Mucosa of descending colon (tissue), 3 donors: ENCODE data around the gene FNDC10. TPM values are rescaled to one million over a fixed set of nuclear protein-coding genes. Genes with fewer than 3 reads are reported as not detected.
A peak's percentile ranks its signal among the peaks of the same experiment; 100 is the strongest.
"Not testable (repeated sequence)": the region's sequence is repeated elsewhere in the genome, so short reads cannot be mapped to it uniquely, and the experiment has no call there.

ENCODE experiments used
- ATAC-seq: fragments of 200-7000 bp; cut with Tn5 transposase; one replicate; pipeline ENCODE4 v1.9.1; 2020; ENCODE audit warnings: mild to moderate bottlenecking, moderate library complexity
- DNase-seq, 3 donors: peaks; one replicate each; pipeline ENCODE4 v3.0.0-alpha.2; 2020
- H3K36me3 ChIP-seq: fragments of 200-600 bp; one replicate; pipeline ENCODE4 v1.8.0; 2021; ENCODE audit warnings: low read depth, mild to moderate bottlenecking
- H3K4me1 ChIP-seq: fragments of 200-600 bp; one replicate; pipeline ENCODE4 v1.8.0; 2021; ENCODE audit warnings: low read depth, mild to moderate bottlenecking
- H3K4me3 ChIP-seq: fragments of 200-600 bp; one replicate; pipeline ENCODE4 v1.8.0; 2021; ENCODE audit warnings: mild to moderate bottlenecking
- H3K9me3 ChIP-seq: fragments of 200-600 bp; one replicate; pipeline ENCODE4 v1.8.0; 2021; ENCODE audit warnings: mild to moderate bottlenecking
- intact Hi-C, 2 donors: fragments of 100-400 bp; cut with DNase I in 1 of 2; cut with micrococcal nuclease in 1 of 2; formaldehyde crosslinking; loops; one replicate each; pipeline versions ENCODE4 v1.11.0 to v1.11.1; 2022; cut with DNase I, micrococcal nuclease
- total RNA-seq, 3 donors: library from RNA; stranded (reverse); fragmentation: NEBNext Ultra II Directional in 2 of 3; extraction: Animal tissue kit (Norgen Biotek cat#: 25700) in 2 of 3; gene quantifications; one replicate each; pipeline versions ENCODE4 v1.2.1 to v1.2.4, GENCODE V29; 2021 to 2023
- TF ChIP-seq, protein P1 (sequence below): fragments of 200-600 bp; IDR thresholded peaks from one replicate; pipeline ENCODE4 v1.8.0; 2022; ENCODE audit warnings: antibody characterized with exemption, mild to moderate bottlenecking
- donor health status: DM: no; HTN: no; CAD: no; lungs with moderate emphysema.
- donor health status: DM: no; HTN: no; CAD: no.
- donor health status: DM: no; HTN: yes; CAD: no.

Gene FNDC10
- total RNA-seq, 3 donors from 2014 or later = 1.2 to 3.2 (median 3.1) TPM

DNA sequence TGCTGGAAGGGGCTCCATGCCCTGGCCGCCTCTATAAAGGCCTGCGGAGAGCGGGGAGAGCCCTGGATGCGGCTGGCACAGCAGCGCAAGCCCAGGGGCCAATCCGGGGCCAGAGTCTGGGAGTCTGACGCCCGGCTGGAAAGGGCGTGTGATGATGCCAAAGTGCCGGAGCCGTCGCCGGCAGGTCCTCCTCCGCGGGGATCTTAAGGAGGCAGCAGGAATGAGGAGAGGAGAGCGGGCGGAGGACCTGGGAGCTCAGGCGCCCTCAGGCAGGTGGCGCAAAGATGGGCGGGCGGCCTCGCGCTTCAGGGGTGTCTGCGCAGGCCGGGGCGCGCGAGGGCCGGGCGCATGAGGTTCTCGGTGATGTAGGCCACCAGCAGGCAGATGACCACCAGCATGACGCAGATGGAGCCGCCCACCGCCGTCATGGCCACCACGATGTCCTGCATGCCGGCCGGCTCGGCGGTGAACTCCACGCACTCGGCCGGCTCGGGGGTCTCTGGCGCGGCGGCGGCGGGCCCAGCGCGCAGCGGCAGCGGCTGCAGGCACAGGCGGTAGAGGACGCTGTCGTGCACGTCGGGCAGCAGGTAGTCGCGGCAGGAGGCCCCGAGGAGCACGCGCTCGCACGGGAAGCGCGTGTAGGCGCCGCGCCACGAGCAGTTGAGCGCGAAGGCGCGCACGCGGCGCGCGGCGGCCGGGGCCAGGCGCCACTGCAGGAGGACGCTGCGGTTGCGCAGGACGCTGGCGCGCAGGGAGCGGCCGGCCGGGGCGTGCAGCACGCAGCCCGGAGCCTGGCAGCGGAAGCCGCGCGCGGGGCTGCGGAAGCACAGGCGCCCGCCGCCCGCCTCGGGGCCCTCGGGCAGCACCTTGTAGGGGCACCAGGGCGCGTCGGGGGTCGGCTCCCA, 653 bp downstream of the FNDC10 start:
- ATAC-seq (peak; percentile 73), DNase-seq (peak in 1 of 3 donors; percentile 58)
- H3K36me3 ChIP-seq = no peaks in the 10 kb centered on the region
- intact Hi-C loops = no loop called here
- TF ChIP-seq, protein P1, sequence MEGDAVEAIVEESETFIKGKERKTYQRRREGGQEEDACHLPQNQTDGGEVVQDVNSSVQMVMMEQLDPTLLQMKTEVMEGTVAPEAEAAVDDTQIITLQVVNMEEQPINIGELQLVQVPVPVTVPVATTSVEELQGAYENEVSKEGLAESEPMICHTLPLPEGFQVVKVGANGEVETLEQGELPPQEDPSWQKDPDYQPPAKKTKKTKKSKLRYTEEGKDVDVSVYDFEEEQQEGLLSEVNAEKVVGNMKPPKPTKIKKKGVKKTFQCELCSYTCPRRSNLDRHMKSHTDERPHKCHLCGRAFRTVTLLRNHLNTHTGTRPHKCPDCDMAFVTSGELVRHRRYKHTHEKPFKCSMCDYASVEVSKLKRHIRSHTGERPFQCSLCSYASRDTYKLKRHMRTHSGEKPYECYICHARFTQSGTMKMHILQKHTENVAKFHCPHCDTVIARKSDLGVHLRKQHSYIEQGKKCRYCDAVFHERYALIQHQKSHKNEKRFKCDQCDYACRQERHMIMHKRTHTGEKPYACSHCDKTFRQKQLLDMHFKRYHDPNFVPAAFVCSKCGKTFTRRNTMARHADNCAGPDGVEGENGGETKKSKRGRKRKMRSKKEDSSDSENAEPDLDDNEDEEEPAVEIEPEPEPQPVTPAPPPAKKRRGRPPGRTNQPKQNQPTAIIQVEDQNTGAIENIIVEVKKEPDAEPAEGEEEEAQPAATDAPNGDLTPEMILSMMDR = no peak
- H3K9me3 ChIP-seq = no peaks in the 10 kb centered on the region
- no peak overlapping the region for H3K4me3 ChIP-seq
- H3K4me1 ChIP-seq = peaks cover 12% of the 10 kb centered on the region

DNA sequence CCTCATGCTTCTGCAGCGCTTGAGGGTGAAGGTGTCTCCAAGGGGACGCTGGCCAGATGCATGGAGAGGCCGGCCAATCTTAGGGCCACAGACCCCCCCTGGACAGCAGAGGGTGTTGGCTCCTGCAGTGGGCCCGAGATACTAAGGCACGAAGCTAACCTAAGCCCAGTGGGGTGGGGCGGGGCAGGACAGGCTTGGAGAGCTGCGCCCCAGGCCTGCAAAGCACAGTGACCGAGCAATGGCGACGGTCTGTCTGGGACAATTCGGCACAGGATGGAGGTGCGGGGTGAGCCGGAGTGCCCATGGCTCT, 1.3 kb downstream of the FNDC10 start:
- intact Hi-C loops = no loop called here
- Histone ChIP-seq H3K36me3 (no peaks in the 10 kb centered on the region), H3K9me3 (no peaks in the 10 kb centered on the region), H3K4me1 (peaks cover 12% of the 10 kb centered on the region), H3K4me3 (no peak overlapping the region)
- TF ChIP-seq, protein P1 = no peak
- DNase-seq (peak in 1 of 3 donors; percentile 52), ATAC-seq (no peak)

DNA sequence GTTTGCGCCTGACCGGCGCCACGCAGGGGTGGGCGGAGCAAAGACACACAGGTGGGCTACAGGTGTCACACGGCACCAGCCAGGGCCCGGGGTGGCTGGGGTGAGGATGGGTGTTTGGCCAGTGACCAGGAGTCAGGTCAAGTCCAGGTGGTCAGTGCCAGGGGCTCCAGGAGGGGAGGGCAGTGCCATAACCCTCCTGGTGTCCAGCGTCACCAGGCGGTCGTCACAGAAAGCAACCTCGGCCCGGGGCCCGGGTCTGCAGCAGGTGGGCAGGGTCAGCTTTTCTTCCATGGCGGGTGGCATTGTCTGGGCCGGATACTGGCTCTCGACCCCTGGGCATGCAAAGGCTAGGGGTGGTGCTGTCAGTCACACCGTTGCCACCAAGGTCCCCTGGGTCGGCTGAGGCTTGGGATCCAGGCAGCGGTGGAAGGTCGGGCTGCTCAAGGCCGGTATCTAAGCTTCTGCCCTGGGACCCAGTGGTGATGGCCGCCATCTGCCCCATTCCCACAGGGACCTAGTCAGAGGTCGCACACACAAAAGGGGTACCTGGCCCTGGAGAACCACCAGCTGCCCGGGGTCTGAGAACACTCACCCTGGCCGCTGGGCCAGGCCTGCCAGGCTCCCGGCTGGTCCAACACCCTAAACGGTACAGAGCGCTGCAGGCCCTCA, 1.8 kb downstream of the FNDC10 start:
- peak in 1 of 3 donors; percentile 49 for DNase-seq
- TF ChIP-seq, protein P1 = no peak

DNA sequence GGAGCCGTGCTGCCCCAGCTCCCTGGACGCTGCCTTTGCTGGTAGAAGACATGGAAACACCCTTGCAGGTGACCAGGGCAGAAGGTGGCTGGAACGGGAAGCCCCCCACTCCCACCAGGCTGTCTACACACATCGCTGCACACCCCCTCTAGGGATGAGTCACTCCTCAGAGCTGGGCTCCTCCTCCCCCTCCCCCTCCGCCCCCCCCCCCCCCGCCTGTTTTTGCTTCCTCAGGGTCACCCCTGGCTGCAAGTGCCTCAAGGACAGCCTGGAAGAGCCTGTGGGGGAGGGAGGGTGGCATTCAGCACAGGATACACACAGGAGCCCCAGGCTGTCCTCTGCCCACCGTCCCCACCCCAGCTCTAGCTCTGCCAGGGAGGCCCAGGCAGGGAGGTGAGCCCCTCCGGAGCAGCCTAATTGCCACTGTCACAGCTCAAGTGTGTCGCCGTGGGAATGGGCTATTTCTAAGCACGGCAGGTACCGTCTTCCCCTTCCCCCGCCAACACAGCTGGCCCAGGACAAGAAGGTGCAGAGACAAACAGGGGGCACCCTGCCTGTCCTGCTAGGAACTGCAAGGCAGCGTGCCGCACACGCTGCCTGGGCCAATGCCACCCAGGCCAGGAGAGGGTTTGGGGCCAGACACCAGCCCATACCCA, 2.5 kb downstream of the FNDC10 start:
- Histone ChIP-seq H3K36me3 (no peaks in the 10 kb centered on the region), H3K4me1 (peaks cover 12% of the 10 kb centered on the region), H3K9me3 (no peaks in the 10 kb centered on the region), H3K4me3 (no peak overlapping the region)
- ATAC-seq (peak; percentile 52), DNase-seq (peak in 1 of 3 donors; percentile 43)
- intact Hi-C loops = no loop called here
- TF ChIP-seq, protein P1 = peak; percentile 11

More for the DNA sequence above, 1.8 kb downstream of the FNDC10 start:
- H3K36me3 ChIP-seq = no peaks in the 10 kb centered on the region
- no peaks in the 10 kb centered on the region for H3K9me3 ChIP-seq
- intact Hi-C loops = no loop called here
- H3K4me1 ChIP-seq = peaks cover 12% of the 10 kb centered on the region
- H3K4me3 ChIP-seq = no peak overlapping the region
- ATAC-seq = no peak

DNA sequence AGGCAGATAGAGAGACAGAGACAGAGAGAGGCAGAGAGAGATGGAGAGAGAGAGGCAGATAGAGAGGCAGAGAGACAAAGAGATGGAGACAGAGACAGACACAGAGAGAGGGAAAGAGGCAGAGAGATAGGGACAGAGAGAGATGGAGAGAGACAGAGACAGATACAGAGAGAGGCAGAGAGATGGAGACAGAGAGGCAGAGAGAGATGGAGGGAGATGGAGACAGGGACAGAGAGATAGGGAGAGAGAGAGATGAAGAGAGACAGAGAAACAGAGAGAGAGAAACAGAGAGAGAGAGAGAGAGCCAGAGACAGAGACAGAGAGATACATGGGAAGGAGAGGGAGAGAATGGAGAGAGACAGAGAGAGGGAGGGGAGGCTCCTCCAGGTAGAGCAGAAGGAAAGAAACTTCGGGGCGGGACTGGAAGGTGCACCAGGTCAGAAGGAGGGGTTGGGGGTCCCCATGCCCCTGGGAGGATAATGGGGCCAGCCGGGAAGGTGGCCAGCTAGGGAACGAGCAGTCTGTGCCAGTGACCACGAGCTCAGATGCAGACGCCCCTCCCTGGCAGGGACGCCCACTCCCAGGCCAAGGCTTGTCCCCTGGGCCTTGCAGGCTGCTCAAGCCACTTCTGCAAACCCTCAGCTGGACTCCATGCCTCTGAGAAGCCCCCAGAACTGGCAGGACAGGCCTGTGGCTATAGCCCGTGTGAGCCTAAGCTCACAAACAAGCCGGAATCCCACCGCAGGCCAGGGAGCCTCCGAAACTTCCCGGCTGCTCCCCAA, 3.3 kb downstream of the FNDC10 start:
- H3K4me1 ChIP-seq = peaks cover 12% of the 10 kb centered on the region
- no peak overlapping the region for H3K4me3 ChIP-seq
- no peaks in the 10 kb centered on the region for H3K36me3 ChIP-seq
- TF ChIP-seq, protein P1 = no peak
- no peak for ATAC-seq
- DNase-seq = peak in 1 of 3 donors; percentile 37
- intact Hi-C loops = no loop called here
- no peaks in the 10 kb centered on the region for H3K9me3 ChIP-seq

DNA sequence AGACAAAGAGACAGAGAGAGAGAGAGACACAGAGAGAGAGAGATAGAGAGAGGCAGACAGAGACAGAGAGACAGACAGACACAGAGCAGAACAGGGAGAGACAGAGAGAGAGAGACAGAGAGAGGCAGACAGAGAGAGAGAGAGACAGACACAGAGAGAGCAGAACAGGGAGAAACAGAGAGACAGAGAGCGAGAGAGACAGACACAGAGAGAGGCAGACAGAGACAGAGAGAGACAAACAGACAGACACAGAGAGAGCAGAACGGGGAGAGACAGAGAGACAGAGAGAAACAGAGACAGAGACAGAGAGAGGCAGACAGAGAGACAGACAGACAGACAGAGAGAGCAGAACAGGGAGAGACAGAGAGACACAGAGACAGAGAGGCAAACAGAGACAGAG, 4.6 kb downstream of the FNDC10 start:
- DNase-seq, ATAC-seq: not testable (repeated sequence)

More for the DNA sequence above, 4.6 kb downstream of the FNDC10 start:
- H3K9me3 ChIP-seq, H3K4me3 ChIP-seq, H3K36me3 ChIP-seq, intact Hi-C loops, H3K4me1 ChIP-seq: not testable (repeated sequence)
